K562 (cell line): Measurements from ENCODE around the gene PRDM2. TPM values are rescaled to one million over a fixed set of nuclear protein-coding genes. Genes with fewer than 3 reads are reported as not detected.
"Not testable (repeated sequence)": the region's sequence is repeated elsewhere in the genome, so short reads cannot be mapped to it uniquely, and the experiment has no call there.

ENCODE experiments used
- ATAC-seq: fragments of 200-7000 bp; cut with Tn5 transposase; 3 replicates; pipeline ENCODE4 v1.9.1; 2020; ENCODE audit warnings: moderate library complexity
- BruUV-seq: library from RNA; stranded (reverse); fragments of 400-500 nt; replicated peaks from 2 replicates; lab custom pipeline; 2021; lab: Mats Ljungman, UMichigan
- CTCF ChIA-PET: fragments of 300-600 bp; formaldehyde crosslinking; extraction: SDS; loops from one replicate; lab custom pipeline; 2021; ENCODE audit warnings: low intra/inter-chr PET ratio; lab: Yijun Ruan, JAX
- POLR2A ChIA-PET: fragments of 300-600, 350-650 bp; sonication (Branson Sonifier 250); formaldehyde crosslinking; extraction: SDS; loops from one replicate; lab custom pipeline; 2021; ENCODE audit warnings: antibody characterized with exemption, inconsistent platforms; lab: Yijun Ruan, JAX
- DNase-seq, 4 experiments: peaks; one replicate each; pipeline versions ENCODE4 v3.0.0 to v3.0.0-alpha.2; 2011 to 2018; ENCODE audit warnings: low spot score in 3 of 4, mixed read lengths in 3 of 4; ENCODE audit errors: extremely low read depth in 1 of 4
- FAIRE-seq: peaks from 2 replicates; lab custom pipeline; 2011; peaks lifted over from hg19 to GRCh38; lab: Jason Lieb, UNC
- H2AFZ ChIP-seq: 2 replicates; pipeline ENCODE4 v1.6.0; 2011; ENCODE audit warnings: low read depth, low read length, control low read depth, inconsistent platforms
- H3K27ac ChIP-seq: fragments of 200-600 bp; 3 replicates; pipeline ENCODE4 v1.8.0; 2011; ENCODE audit warnings: low read depth, mild to moderate bottlenecking, control low read depth, inconsistent platforms, low read length, moderate library complexity, mixed read lengths; ENCODE audit errors: extremely low read depth
- H3K27me3 ChIP-seq, 2 experiments: fragments of 300-600 bp in 1 of 2; 2 replicates in 1 of 2; 3 replicates in 1 of 2; pipeline versions ENCODE4 v1.6.0 to v1.8.0; 2011; ENCODE audit warnings: inconsistent platforms in 2 of 2, low read length in 2 of 2, mild to moderate bottlenecking in 1 of 2, mixed read lengths in 1 of 2, moderate library complexity in 1 of 2; ENCODE audit not compliant: control insufficient read depth in 2 of 2, insufficient read depth in 2 of 2
- H3K36me3 ChIP-seq: fragments of 300-600 bp; 3 replicates; pipeline ENCODE4 v1.8.0; 2011; ENCODE audit warnings: mild to moderate bottlenecking, low read length, inconsistent platforms; ENCODE audit not compliant: control insufficient read depth, insufficient read depth
- H3K4me1 ChIP-seq, 2 experiments: fragments of 200-600 bp in 1 of 2; replicated peaks in 1 of 2; 2 replicates in 1 of 2; 3 replicates in 1 of 2; pipeline versions ENCODE4 v1.5.1 to v1.8.0; 2011; ENCODE audit warnings: inconsistent platforms in 2 of 2, low read length in 2 of 2, mild to moderate bottlenecking in 1 of 2, mixed read lengths in 1 of 2, moderate library complexity in 1 of 2; ENCODE audit not compliant: control insufficient read depth in 2 of 2, insufficient read depth in 2 of 2
- H3K4me2 ChIP-seq: 2 replicates; pipeline ENCODE4 v1.6.1; 2011; ENCODE audit warnings: low read length, control low read depth, inconsistent platforms, mixed read lengths; ENCODE audit not compliant: insufficient read depth
- H3K4me3 ChIP-seq: fragments of 200-600 bp; sonication (generic), shearing (Covaris generic); 2 replicates; pipeline ENCODE4 v1.5.1; 2016; ENCODE audit warnings: control low read depth, inconsistent platforms
- H3K79me2 ChIP-seq: fragments of 200-600 bp; 3 replicates; pipeline ENCODE4 v1.8.0; 2011; ENCODE audit warnings: low read length, inconsistent platforms; ENCODE audit not compliant: control insufficient read depth, insufficient read depth
- H3K9ac ChIP-seq, 2 experiments: 2 replicates each; pipeline versions ENCODE4 v1.6.0 to v1.6.1; 2011; ENCODE audit warnings: low read depth in 2 of 2, low read length in 2 of 2, control low read depth in 1 of 2, inconsistent platforms in 1 of 2, mild to moderate bottlenecking in 1 of 2, mixed read lengths in 1 of 2; ENCODE audit not compliant: insufficient read depth in 1 of 2
- H3K9me1 ChIP-seq: one replicate; pipeline ENCODE4 v1.6.0; 2011; ENCODE audit warnings: inconsistent platforms, mild to moderate bottlenecking, low read length, moderate library complexity; ENCODE audit not compliant: control insufficient read depth, insufficient read depth
- H3K9me3 ChIP-seq: replicated peaks from 2 replicates; pipeline ENCODE4 v1.5.1; 2011; ENCODE audit warnings: low read depth, low read length, inconsistent platforms; ENCODE audit not compliant: control insufficient read depth, insufficient read depth
- H4K20me1 ChIP-seq: replicated peaks from 2 replicates; pipeline ENCODE4 v1.6.1; 2011; ENCODE audit warnings: low read length, inconsistent platforms, mixed read lengths; ENCODE audit not compliant: control insufficient read depth, insufficient read depth
- ELF4 ChIP-seq: fragments of 450-650 bp; formaldehyde crosslinking; IDR thresholded peaks from 2 replicates; pipeline ENCODE4 v1.4.0; 2022; ENCODE audit warnings: missing genetic modification characterization
- HMGN3 ChIP-seq: IDR thresholded peaks from 2 replicates; pipeline ENCODE4 v1.6.1; 2011; ENCODE audit warnings: borderline replicate concordance, low read depth, mild to moderate bottlenecking, mixed read lengths, low read length; ENCODE audit not compliant: insufficient read length; ENCODE audit errors: extremely low read depth
- RBM25 ChIP-seq: fragments of 200-400 bp; formaldehyde crosslinking; IDR thresholded peaks from 2 replicates; pipeline ENCODE4 v1.6.1; 2018; ENCODE audit warnings: low read length, low read depth, moderate library complexity; ENCODE audit not compliant: severe bottlenecking
- ZNF79 ChIP-seq: fragments of 250-450 bp; sonication (Bioruptor Pico); IDR thresholded peaks from 2 replicates; pipeline ENCODE4 v1.4.0; 2020; ENCODE audit warnings: low read depth, mild to moderate bottlenecking, moderate library complexity
- WGBS: fragments of 100-300 bp; shearing (Covaris generic); methylation state at CpG from one replicate; pipeline ENCODE4 v1.1.6; 2016; ENCODE audit warnings: low coverage, mixed read lengths; ENCODE audit not compliant: insufficient coverage; ENCODE audit errors: missing lambda C conversion rate; 5-methylcytosine and 5-hydroxymethylcytosine counted together
- in situ Hi-C: fragments of 300-500 bp; cut with MboI; formaldehyde crosslinking; loops from 4 replicates; pipeline ENCODE4 v1.15.0; 2018; ENCODE audit warnings: inconsistent platforms, mixed read lengths
- intact Hi-C: fragments of 100-400 bp; cut with micrococcal nuclease; formaldehyde crosslinking; loops from 2 replicates; pipeline ENCODE4 v1.14.2; 2022
- polyA plus RNA-seq, 8 experiments: library from polyadenylated mRNA; depleted of rRNA in 4 of 8; stranded (reverse) in 5 of 8; unstranded in 3 of 8; fragments of >200 nt; fragmentation: Nextera tagmentation in 2 of 8; fragmentation: Illumina TruSeq in 1 of 8; extraction: Ambion mirVana in 2 of 8; extraction: Trizol in 1 of 8; gene quantifications; 2 replicates each; pipeline versions ENCODE4 v1.2.1 to v1.2.3, GENCODE V29; 2011 to 2014; ENCODE audit warnings: inconsistent platforms in 1 of 8, missing spikeins in 1 of 8
- total RNA-seq, 7 experiments: library from RNA; depleted of rRNA in 6 of 7; stranded (reverse); fragments of >200 nt in 6 of 7; fragmentation: Illumina TruSeq in 2 of 7; extraction: Trizol in 2 of 7; gene quantifications; 2 replicates each; pipeline versions ENCODE4 v1.2.1 to v1.2.3, GENCODE V29; 2011 to 2021; ENCODE audit warnings: low replicate concordance in 1 of 7
- TF ChIP-seq, protein P1 (sequence below): sonication (generic); formaldehyde crosslinking; IDR thresholded peaks from 2 replicates; pipeline ENCODE4 v1.8.1; 2023; ENCODE audit warnings: mild to moderate bottlenecking, missing genetic modification reagents
- TF ChIP-seq, protein P2 (sequence below): IDR thresholded peaks from 2 replicates; pipeline ENCODE4 v1.6.1; 2016; ENCODE audit warnings: missing genetic modification characterization, missing compliant biosample characterization
- TF ChIP-seq, protein P3 (sequence below): fragments of 450-650 bp; formaldehyde crosslinking; IDR thresholded peaks from 2 replicates; pipeline ENCODE4 v1.4.0; 2022; ENCODE audit warnings: mild to moderate bottlenecking, moderate library complexity

The PRDM2 gene
- total and polyA plus RNA-seq, 9 of the 15 experiments (the other 6 are each of a cell fraction or from before 2014, with no cell fraction given): 5.4 to 27.6 (median 12.5) TPM

DNA sequence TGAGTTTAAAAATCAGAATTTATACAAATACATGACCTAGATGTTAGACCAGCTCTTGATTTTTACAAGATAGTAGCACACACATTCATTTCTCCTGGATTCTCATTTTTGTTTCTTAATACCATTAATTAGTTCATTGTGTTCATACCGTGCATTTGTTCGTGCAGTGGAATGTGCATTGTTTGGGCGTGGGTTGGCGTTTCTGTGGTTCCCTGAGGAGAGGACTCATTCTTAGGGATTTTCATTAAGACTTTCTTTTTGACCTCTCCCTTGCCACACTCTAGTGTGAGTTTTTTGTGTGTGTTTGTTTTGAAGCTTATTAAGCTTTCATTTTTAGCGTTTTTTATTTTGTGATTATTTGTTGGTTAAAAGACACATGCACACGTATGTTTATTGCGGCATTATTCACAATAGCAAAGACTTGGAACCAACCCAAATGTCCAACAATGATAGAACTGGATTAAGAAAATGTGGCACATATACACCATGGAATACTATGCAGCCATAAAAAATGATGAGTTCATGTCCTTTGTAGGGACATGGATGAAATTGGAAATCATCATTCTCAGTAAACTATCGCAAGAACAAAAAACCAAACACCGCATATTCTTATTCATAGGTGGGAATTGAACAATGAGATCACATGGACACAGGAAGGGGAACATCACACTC is 15.8 kb downstream of the PRDM2 start:
- H3K36me3 ChIP-seq, H3K4me2 ChIP-seq, H3K9me3 ChIP-seq, H4K20me1 ChIP-seq, H3K4me3 ChIP-seq, intact Hi-C loops, CTCF ChIA-PET, H3K4me1 ChIP-seq, DNase-seq, H3K9ac ChIP-seq, H2AFZ ChIP-seq, ATAC-seq, in situ Hi-C loops, H3K9me1 ChIP-seq, FAIRE-seq, BruUV-seq, H3K27ac ChIP-seq, H3K79me2 ChIP-seq: not testable (repeated sequence)
- 3% methylated on average over 7 of the region's 9 CpGs for WGBS
- peak; percentile 54 for TF ChIP-seq RBM25
- POLR2A ChIA-PET: interaction anchor here (0.7 kb wide), 1 partner anchor 64 kb away, joined by 3 read pairs; no protein-coding TSS in a partner anchor
- H3K27me3 ChIP-seq: peaks cover 24 to 26% of the 10 kb centered on the region in 2 experiments

DNA sequence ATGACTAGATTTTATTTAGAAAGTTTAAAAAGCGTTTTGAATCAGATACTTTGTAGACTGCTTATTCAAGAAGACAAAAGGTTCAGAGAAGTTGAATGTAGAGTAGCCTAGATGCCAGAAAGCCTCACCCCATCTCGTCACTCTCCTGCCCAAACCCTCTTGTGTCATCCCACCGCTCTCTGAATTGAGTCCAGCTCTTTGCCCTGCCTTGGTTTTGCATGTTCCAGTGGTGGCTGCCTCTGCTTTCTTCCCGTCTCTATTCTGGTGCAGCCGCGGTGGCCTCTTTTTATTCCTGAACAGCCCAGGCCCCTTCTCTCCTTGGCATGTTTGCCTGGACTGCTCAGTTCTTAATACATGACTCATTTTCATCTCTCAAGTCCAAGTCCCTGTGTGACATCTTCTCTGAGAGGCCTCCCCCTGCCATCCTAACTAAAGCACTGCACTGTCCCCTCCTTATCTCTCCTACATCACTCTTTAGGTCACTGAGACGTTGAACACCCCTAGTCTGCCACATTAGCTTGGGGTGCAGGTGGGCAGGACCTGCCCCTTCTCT is 22.9 kb downstream of the PRDM2 start:
- H3K36me3 ChIP-seq: no peaks in the 10 kb centered on the region
- no peak overlapping the region for H3K27ac ChIP-seq
- no peak overlapping the region for H2AFZ ChIP-seq
- H3K4me2 ChIP-seq: no peak overlapping the region
- no peaks in the 10 kb centered on the region for H3K4me1 ChIP-seq
- no peaks in the 10 kb centered on the region for H3K9me3 ChIP-seq
- DNase-seq: no peak
- H4K20me1 ChIP-seq: 0 out of 2 replicates have a peak, but pooled peaks cover 5% of the 10 kb centered on the region
- CTCF ChIA-PET: no interaction called here
- H3K4me3 ChIP-seq: no peak overlapping the region
- intact Hi-C loops (no loop called here), in situ Hi-C loops (no loop called here)
- POLR2A ChIA-PET: no interaction called here
- no peak for FAIRE-seq
- H3K9ac ChIP-seq: no peak overlapping the region
- H3K27me3 ChIP-seq: peaks cover 34 to 38% of the 10 kb centered on the region in 2 experiments
- H3K79me2 ChIP-seq: no peaks in the 10 kb centered on the region
- WGBS: 10% methylated on average over 7 of the region's 7 CpGs
- ATAC-seq: no peak
- H3K9me1 ChIP-seq: no peaks in the 10 kb centered on the region
- no TSS peak for BruUV-seq
- TF ChIP-seq ZNF79 (CRISPR knock-in tag) (no peak), ELF4 (no peak), HMGN3 (no peak)
- TF ChIP-seq, protein P1, sequence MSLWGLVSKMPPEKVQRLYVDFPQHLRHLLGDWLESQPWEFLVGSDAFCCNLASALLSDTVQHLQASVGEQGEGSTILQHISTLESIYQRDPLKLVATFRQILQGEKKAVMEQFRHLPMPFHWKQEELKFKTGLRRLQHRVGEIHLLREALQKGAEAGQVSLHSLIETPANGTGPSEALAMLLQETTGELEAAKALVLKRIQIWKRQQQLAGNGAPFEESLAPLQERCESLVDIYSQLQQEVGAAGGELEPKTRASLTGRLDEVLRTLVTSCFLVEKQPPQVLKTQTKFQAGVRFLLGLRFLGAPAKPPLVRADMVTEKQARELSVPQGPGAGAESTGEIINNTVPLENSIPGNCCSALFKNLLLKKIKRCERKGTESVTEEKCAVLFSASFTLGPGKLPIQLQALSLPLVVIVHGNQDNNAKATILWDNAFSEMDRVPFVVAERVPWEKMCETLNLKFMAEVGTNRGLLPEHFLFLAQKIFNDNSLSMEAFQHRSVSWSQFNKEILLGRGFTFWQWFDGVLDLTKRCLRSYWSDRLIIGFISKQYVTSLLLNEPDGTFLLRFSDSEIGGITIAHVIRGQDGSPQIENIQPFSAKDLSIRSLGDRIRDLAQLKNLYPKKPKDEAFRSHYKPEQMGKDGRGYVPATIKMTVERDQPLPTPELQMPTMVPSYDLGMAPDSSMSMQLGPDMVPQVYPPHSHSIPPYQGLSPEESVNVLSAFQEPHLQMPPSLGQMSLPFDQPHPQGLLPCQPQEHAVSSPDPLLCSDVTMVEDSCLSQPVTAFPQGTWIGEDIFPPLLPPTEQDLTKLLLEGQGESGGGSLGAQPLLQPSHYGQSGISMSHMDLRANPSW: no peak
- TF ChIP-seq, protein P2, sequence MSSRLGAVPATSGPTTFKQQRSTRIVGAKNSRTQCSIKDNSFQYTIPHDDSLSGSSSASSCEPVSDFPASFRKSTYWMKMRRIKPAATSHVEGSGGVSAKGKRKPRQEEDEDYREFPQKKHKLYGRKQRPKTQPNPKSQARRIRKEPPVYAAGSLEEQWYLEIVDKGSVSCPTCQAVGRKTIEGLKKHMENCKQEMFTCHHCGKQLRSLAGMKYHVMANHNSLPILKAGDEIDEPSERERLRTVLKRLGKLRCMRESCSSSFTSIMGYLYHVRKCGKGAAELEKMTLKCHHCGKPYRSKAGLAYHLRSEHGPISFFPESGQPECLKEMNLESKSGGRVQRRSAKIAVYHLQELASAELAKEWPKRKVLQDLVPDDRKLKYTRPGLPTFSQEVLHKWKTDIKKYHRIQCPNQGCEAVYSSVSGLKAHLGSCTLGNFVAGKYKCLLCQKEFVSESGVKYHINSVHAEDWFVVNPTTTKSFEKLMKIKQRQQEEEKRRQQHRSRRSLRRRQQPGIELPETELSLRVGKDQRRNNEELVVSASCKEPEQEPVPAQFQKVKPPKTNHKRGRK (tag): no peak
- TF ChIP-seq, protein P3, sequence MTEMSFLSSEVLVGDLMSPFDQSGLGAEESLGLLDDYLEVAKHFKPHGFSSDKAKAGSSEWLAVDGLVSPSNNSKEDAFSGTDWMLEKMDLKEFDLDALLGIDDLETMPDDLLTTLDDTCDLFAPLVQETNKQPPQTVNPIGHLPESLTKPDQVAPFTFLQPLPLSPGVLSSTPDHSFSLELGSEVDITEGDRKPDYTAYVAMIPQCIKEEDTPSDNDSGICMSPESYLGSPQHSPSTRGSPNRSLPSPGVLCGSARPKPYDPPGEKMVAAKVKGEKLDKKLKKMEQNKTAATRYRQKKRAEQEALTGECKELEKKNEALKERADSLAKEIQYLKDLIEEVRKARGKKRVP (CRISPR knock-in tag): no peak
